SHP77 (cell line): ENCODE results near the gene YPEL5.
"Not testable (repeated sequence)": the region's sequence is repeated elsewhere in the genome, so short reads cannot be mapped to it uniquely, and the experiment has no call there.

ENCODE experiments used
- DNase-seq, 2 experiments: peaks; one replicate each; lab custom pipeline; 2025; lab: John Stamatoyannopoulos, UW

YPEL5 gene

GRCh38 chr2:30139131-30139870 lies 7.5 kb upstream of the YPEL5 start:
- no peak for DNase-seq

- no peak for DNase-seq
Observed at GRCh38 chr2:30141136-30141535, 5.7 kb upstream of the YPEL5 start.

GRCh38 chr2:30144260-30144659 lies 2.5 kb upstream of the YPEL5 start:
- no peak for DNase-seq

GRCh38 chr2:30144951-30145350 lies 1.9 kb upstream of the YPEL5 start:
- DNase-seq, result not testable (repeated sequence)

GRCh38 chr2:30145826-30146336 lies 926 bp upstream of the YPEL5 start:
- DNase-seq, result no peak

GRCh38 chr2:30147196-30147714 lies 448 bp downstream of the YPEL5 start:
- DNase-seq, result no peak

GRCh38 chr2:30147715-30148610 lies 1.2 kb downstream of the YPEL5 start:
- peak in 1 of 2 experiments; percentile 40 for DNase-seq

GRCh38 chr2:30148850-30149249 lies 2.0 kb downstream of the YPEL5 start:
- DNase-seq, result no peak

GRCh38 chr2:30149513-30149912 lies 2.7 kb downstream of the YPEL5 start:
- DNase-seq, result no peak

GRCh38 chr2:30149976-30150375 lies 3.2 kb downstream of the YPEL5 start:
- no peak for DNase-seq

- no peak for DNase-seq
Observed at GRCh38 chr2:30150786-30151185, 4.0 kb downstream of the YPEL5 start.

GRCh38 chr2:30152385-30152784 lies 5.6 kb downstream of the YPEL5 start:
- no peak for DNase-seq

- no peak for DNase-seq
Observed at GRCh38 chr2:30155202-30155601, 8.4 kb downstream of the YPEL5 start.

- DNase-seq, result no peak
Observed at GRCh38 chr2:30155889-30156658, 9.3 kb downstream of the YPEL5 start.

GRCh38 chr2:30157616-30158015 lies 10.8 kb downstream of the YPEL5 start:
- DNase-seq, result no peak

- DNase-seq, result no peak
Observed at GRCh38 chr2:30159766-30160165, 13.0 kb downstream of the YPEL5 start.

GRCh38 chr2:30161929-30162706 lies 15.3 kb downstream of the YPEL5 start:
- no peak for DNase-seq

GRCh38 chr2:30162806-30163205 lies 16.0 kb downstream of the YPEL5 start:
- no peak for DNase-seq

GRCh38 chr2:30164131-30164925 lies 17.5 kb downstream of the YPEL5 start:
- no peak for DNase-seq

- peak; percentile 80 to 86 for DNase-seq
Observed at GRCh38 chr2:30165050-30165520, 18.3 kb downstream of the YPEL5 start.
